Measurements from ENCODE around the gene C11orf68. TPM values are rescaled to one million over a fixed set of nuclear protein-coding genes. Genes with fewer than 3 reads are reported as not detected.
"Not testable (repeated sequence)": the region's sequence is repeated elsewhere in the genome, so short reads cannot be mapped to it uniquely, and the experiment has no call there.

The C11orf68 gene
- total RNA-seq, 2 donors from 2014 or later = 26.6 to 29.0 TPM

DNA sequence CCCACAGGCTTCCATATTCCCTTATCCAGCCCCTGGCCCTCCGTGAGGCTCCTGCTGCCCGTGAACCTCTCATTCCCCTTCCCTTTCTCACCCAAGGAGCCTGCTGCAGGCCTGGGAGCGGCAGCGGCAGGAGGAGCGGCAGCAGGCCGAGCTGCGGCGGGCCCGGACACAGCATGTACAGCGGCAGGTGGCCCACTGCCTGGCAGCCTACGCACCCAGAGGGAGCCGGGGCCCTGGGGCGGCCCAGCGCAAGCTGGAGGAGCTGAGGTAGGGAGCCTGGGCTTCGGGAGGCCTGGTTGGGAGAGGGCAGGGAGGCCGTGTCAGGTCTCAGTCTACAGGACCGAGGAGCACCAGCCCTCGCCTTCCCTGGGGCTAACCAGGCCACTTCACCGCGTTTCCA, 34.6 kb upstream of the C11orf68 start:
- Histone ChIP-seq H3K27ac (no peak overlapping the region), H3K36me3 (no peaks in the 10 kb centered on the region), H3K27me3 (no peaks in the 10 kb centered on the region), H3K9me3 (no peaks in the 10 kb centered on the region), H3K4me1 (no peaks in the 10 kb centered on the region), H3K9ac (ENCODE audit: low read depth in 2 of 2, low read length in 2 of 2) (no peak overlapping the region), H3K4me3 (no peak overlapping the region)
- intact Hi-C loops (cut with DNase I) = no loop called here
- TF ChIP-seq, protein P1, sequence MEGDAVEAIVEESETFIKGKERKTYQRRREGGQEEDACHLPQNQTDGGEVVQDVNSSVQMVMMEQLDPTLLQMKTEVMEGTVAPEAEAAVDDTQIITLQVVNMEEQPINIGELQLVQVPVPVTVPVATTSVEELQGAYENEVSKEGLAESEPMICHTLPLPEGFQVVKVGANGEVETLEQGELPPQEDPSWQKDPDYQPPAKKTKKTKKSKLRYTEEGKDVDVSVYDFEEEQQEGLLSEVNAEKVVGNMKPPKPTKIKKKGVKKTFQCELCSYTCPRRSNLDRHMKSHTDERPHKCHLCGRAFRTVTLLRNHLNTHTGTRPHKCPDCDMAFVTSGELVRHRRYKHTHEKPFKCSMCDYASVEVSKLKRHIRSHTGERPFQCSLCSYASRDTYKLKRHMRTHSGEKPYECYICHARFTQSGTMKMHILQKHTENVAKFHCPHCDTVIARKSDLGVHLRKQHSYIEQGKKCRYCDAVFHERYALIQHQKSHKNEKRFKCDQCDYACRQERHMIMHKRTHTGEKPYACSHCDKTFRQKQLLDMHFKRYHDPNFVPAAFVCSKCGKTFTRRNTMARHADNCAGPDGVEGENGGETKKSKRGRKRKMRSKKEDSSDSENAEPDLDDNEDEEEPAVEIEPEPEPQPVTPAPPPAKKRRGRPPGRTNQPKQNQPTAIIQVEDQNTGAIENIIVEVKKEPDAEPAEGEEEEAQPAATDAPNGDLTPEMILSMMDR (IDR thresholded peaks at IDR 0.05) = no peak
- no peak for DNase-seq

DNA sequence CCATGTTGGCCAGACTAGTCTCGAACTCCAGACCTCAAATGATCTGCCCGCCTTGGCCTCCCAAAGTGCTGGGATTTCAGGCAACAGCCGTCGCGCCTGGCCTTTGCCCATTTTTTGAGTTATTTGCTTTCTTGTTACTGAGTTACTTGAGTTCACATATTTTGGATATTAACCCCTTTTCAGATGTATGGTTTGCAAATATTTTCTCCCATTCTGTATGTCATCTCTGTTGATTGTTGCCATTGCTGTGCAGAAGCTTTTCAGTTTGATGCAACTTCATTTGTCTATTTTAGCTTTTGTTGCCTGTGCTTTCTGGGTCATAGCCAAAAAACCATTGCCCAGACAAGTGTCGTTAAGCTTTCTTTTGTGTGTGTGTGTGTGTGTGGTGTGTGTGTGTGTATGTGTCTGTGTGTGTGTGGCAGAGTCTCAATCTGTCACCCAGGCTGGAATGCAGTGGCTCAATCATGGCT, 33.2 kb upstream of the C11orf68 start:
- no peak overlapping the region for H3K27ac ChIP-seq
- H3K4me1 ChIP-seq = no peaks in the 10 kb centered on the region

DNA sequence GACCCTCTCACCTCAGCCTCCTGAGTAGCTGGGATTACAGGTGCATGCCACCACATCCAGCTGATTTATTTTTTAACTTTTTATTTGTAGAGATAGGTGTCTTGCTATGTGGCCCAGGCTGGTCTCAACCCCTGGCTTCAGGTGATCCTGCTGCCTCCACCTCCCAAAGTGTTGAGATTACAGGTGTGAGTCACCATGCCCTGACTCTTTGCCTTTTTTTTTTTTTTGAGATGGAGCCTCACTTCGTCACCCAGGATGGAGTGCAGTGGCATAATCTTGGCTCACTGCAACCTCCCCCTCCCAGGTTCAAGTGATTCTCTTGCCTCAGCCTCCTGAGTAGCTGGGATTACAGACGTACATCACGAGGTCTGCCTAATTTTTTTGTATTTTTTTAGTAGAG, 32.8 kb upstream of the C11orf68 start:
- H3K4me1 ChIP-seq; H3K27ac ChIP-seq; H3K9ac ChIP-seq (ENCODE audit: low read depth in 2 of 2, low read length in 2 of 2); H3K27me3 ChIP-seq; H3K9me3 ChIP-seq; DNase-seq; intact Hi-C loops (cut with DNase I); H3K36me3 ChIP-seq; H3K4me3 ChIP-seq: not testable (repeated sequence)

More for the DNA sequence above, 33.2 kb upstream of the C11orf68 start:
- no peaks in the 10 kb centered on the region for H3K36me3 ChIP-seq
- no peak for DNase-seq
- TF ChIP-seq, protein P1 (IDR thresholded peaks at IDR 0.05) = no peak
- H3K27me3 ChIP-seq = no peaks in the 10 kb centered on the region
- H3K9me3 ChIP-seq = no peaks in the 10 kb centered on the region
- H3K4me3 ChIP-seq = no peak overlapping the region
- intact Hi-C loops (cut with DNase I) = no loop called here
- H3K9ac ChIP-seq (ENCODE audit: low read depth in 2 of 2, low read length in 2 of 2) = no peak overlapping the region

DNA sequence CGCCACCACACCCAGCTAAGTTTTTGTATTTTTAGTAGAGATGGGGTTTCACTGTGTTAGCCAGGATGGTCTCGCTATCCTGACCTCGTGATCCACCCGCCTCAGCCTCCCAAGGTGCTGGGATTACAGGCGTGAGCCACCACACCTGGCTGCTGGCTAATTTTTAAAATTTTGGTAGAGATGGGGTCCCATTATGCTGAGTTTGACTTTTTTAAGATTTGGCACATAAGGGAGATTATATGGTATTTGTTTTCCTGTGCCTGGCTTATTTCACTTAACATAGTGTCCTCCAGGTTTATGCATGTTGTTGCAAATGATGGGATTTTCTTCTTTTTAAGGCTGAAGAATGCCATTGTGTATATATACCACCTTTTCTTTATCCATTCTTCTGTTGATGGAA, 31.8 kb upstream of the C11orf68 start:
- H3K9me3 ChIP-seq; H3K27me3 ChIP-seq; DNase-seq; H3K36me3 ChIP-seq; H3K27ac ChIP-seq; H3K4me1 ChIP-seq; H3K4me3 ChIP-seq; H3K9ac ChIP-seq (ENCODE audit: low read depth in 2 of 2, low read length in 2 of 2); intact Hi-C loops (cut with DNase I): not testable (repeated sequence)

DNA sequence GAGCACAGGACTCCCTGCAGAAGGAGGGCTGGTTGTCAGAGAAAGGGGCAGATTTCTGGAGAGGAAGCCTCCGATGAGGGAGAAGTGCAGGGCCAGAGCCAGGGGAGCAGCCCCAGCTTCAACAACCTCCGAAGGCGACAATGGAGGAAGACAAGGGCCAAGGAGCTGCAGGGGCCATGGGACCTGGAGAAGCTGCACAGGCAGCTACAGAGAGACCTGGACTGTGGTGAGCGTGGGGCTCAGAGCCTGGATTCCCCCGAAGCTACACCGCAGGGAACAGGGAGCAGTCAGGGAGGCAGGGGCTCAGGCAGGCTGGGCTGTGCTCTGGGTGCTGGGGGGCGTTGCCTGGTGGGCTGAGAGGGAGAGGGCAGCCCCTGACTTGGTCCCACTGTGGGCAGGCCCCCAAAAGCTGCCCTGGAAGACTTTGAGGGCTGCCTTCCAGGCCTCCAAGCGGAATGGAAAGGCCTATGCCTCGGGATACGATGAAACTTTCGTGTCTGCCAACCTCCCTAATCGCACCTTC, 28.8 kb upstream of the C11orf68 start:
- TF ChIP-seq, protein P1 (IDR thresholded peaks at IDR 0.05) = no peak
- DNase-seq = no peak
- intact Hi-C loops (cut with DNase I) = no loop called here

DNA sequence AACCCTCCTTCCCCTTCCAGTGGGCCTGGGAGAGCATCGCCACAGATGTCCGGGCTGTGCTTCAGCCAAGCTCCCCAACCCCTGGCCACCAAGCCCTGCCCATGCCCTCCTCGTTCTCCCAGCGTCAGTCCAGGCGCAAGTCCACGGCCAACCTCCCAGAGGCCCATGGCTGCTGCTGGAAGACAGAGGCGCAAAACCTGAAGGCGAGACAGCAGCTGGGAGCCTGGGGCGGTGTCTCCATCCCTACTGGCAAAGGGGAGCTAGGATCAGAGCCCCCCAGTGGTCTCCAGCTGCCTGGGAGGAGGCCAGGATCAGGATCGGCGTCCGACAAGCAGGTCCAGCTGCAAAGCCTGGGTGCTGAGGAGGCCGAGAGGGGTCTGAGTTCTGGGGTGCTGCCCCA, 28.3 kb upstream of the C11orf68 start:
- DNase-seq = no peak

More for the DNA sequence above, 28.8 kb upstream of the C11orf68 start:
- H3K27ac ChIP-seq = no peak overlapping the region
- no peaks in the 10 kb centered on the region for H3K4me1 ChIP-seq
- no peak overlapping the region for H3K4me3 ChIP-seq
- no peaks in the 10 kb centered on the region for H3K36me3 ChIP-seq
- H3K9me3 ChIP-seq = no peaks in the 10 kb centered on the region
- no peaks in the 10 kb centered on the region for H3K27me3 ChIP-seq
- no peak overlapping the region for H3K9ac ChIP-seq (ENCODE audit: low read depth in 2 of 2, low read length in 2 of 2)

More for the DNA sequence above, 28.3 kb upstream of the C11orf68 start:
- intact Hi-C loops (cut with DNase I) = no loop called here
- H3K36me3 ChIP-seq = no peaks in the 10 kb centered on the region
- H3K9ac ChIP-seq (ENCODE audit: low read depth in 2 of 2, low read length in 2 of 2) = no peak overlapping the region
- no peak overlapping the region for H3K27ac ChIP-seq
- H3K4me1 ChIP-seq = no peaks in the 10 kb centered on the region
- H3K9me3 ChIP-seq = no peaks in the 10 kb centered on the region
- no peak overlapping the region for H3K4me3 ChIP-seq
- H3K27me3 ChIP-seq = no peaks in the 10 kb centered on the region
- TF ChIP-seq, protein P1 (IDR thresholded peaks at IDR 0.05) = no peak
